ENCODE data around the gene RSKR. TPM values are rescaled to one million over a fixed set of nuclear protein-coding genes. Genes with fewer than 3 reads are reported as not detected.
"Not testable (repeated sequence)": the region's sequence is repeated elsewhere in the genome, so short reads cannot be mapped to it uniquely, and the experiment has no call there.

The RSKR gene, protein sequence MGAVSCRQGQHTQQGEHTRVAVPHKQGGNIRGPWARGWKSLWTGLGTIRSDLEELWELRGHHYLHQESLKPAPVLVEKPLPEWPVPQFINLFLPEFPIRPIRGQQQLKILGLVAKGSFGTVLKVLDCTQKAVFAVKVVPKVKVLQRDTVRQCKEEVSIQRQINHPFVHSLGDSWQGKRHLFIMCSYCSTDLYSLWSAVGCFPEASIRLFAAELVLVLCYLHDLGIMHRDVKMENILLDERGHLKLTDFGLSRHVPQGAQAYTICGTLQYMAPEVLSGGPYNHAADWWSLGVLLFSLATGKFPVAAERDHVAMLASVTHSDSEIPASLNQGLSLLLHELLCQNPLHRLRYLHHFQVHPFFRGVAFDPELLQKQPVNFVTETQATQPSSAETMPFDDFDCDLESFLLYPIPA
- total RNA-seq: 1 to 10 TPM; 2.3 to 4.2 (median 4.1) TPM

DNA sequence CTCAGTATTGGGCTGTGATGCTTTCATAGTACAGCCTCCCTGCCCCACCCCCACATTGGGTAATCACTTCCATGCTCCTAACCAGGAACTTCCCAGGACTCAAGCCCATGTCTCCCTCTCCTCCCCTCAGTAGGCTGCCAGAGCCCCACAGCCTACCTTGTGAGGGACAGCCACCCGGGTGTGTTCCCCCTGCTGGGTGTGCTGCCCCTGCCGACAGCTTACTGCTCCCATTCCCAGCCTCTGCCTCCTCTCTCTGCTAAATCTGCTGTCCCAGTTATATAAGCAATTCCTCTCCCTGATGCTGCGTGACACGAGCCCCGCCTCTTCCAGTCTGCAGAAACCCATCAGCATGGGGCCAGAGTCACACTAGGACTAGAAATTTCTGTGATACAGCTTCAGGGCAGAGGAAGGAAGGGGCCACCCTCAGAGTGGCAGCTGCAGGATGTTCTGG, at the start of gene RSKR:
Gene RSKR (minus strand): TSS at position 255 of the 451 bp plus-strand sequence. CDS start 24 bp downstream, at position 231.
- H3K36me3 ChIP-seq: peaks cover 46 to 67% (median 59%) of the 10 kb centered on the region in 4 donors
- H3K9me3 ChIP-seq: no peaks in the 10 kb centered on the region
- WGBS: 83% methylated on average over 5 of the region's 5 CpGs
- TF ChIP-seq POLR2AphosphoS5 (IDR thresholded peaks at IDR 0.05): no peak
- TF ChIP-seq EP300 (IDR thresholded peaks at IDR 0.05): no peak
- TF ChIP-seq, protein P1, sequence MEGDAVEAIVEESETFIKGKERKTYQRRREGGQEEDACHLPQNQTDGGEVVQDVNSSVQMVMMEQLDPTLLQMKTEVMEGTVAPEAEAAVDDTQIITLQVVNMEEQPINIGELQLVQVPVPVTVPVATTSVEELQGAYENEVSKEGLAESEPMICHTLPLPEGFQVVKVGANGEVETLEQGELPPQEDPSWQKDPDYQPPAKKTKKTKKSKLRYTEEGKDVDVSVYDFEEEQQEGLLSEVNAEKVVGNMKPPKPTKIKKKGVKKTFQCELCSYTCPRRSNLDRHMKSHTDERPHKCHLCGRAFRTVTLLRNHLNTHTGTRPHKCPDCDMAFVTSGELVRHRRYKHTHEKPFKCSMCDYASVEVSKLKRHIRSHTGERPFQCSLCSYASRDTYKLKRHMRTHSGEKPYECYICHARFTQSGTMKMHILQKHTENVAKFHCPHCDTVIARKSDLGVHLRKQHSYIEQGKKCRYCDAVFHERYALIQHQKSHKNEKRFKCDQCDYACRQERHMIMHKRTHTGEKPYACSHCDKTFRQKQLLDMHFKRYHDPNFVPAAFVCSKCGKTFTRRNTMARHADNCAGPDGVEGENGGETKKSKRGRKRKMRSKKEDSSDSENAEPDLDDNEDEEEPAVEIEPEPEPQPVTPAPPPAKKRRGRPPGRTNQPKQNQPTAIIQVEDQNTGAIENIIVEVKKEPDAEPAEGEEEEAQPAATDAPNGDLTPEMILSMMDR (IDR thresholded peaks at IDR 0.05): no peak
- no peak for TF ChIP-seq POLR2A (IDR thresholded peaks at IDR 0.05; ENCODE audit: low read depth)
- no peaks in the 10 kb centered on the region for H3K27me3 ChIP-seq
- no peak within 1 kb of the TSS for H3K27ac ChIP-seq (replicated peaks in 1 of 4)
- intact Hi-C loops (cut with DNase I): loop anchor here (2.0 to 5.0 kb wide), 2 partner anchors 67 to 119 kb away; no protein-coding TSS in a partner anchor
- H3K4me3 ChIP-seq: no peak within 1 kb of the TSS
- DNase-seq (ENCODE audit: extremely low spot score): no peak
- H3K4me1 ChIP-seq: no peaks in the 10 kb centered on the region

DNA sequence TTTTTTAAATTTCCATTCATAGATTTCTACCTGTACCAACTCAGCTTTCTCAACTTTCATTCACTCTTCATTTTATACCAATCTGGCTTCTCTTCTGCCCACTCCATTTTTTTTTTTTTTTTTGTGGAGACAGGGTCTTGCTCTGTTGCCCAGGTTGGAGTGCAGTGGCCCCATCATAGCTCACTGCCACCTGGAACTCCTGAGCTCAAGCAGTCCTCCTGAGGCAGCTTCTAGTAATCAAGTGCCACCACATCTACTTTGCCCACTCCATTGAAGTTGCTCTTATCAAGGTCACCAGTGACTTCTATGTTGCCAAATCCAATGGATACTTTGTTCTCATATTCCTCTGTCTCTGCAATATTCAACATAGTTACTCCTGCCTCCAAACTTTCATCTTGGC, 49.7 kb upstream of the RSKR start:
- Histone ChIP-seq H3K27me3 (no peaks in the 10 kb centered on the region), H3K4me1 (peaks cover 26 to 77% (median 61%) of the 10 kb centered on the region in 4 donors), H3K9me3 (no peaks in the 10 kb centered on the region), H3K27ac (replicated peaks in 1 of 4) (peak overlapping the region in 1 of 4 donors; percentile 99), H3K36me3 (peaks cover 10 to 51% (median 24%) of the 10 kb centered on the region in 4 donors), H3K4me3 (no peak overlapping the region)
- TF ChIP-seq POLR2AphosphoS5 (IDR thresholded peaks at IDR 0.05): no peak
- no peak for TF ChIP-seq EP300 (IDR thresholded peaks at IDR 0.05)
- TF ChIP-seq, protein P1 (IDR thresholded peaks at IDR 0.05): no peak
- TF ChIP-seq POLR2A (IDR thresholded peaks at IDR 0.05; ENCODE audit: low read depth): no peak
- intact Hi-C loops (cut with DNase I): loop anchor here (5.0 kb wide), 1 partner anchor 44 kb away; no protein-coding TSS in a partner anchor
- no peak for DNase-seq (ENCODE audit: extremely low spot score)

DNA sequence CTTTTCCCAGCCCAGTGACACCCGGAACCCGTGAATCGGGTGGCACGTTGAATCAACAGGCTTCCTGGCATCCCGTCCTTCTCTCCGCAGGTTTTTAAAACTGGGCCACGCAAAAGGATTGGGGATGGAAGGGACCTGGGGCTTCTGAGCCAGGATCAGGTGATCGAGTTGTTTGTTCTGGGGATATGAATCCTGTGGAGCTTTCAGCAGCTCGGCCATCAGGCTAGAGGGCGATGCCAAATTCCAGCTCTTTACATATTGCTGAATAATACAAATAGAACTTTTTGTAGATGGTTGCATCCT, 48.5 kb upstream of the RSKR start:
- Histone ChIP-seq H3K4me1 (peaks cover 26 to 65% (median 52%) of the 10 kb centered on the region in 4 donors), H3K36me3 (peaks cover 18 to 55% (median 29%) of the 10 kb centered on the region in 4 donors), H3K27me3 (no peaks in the 10 kb centered on the region), H3K9me3 (no peaks in the 10 kb centered on the region), H3K27ac (replicated peaks in 1 of 4) (peak overlapping the region; percentile 95 to 99 (median 96)), H3K4me3 (peak overlapping the region; percentile 76 to 83 (median 80))
- no peak for TF ChIP-seq POLR2A (IDR thresholded peaks at IDR 0.05; ENCODE audit: low read depth)
- TF ChIP-seq POLR2AphosphoS5 (IDR thresholded peaks at IDR 0.05): no peak
- TF ChIP-seq, protein P1 (IDR thresholded peaks at IDR 0.05): no peak
- no peak for TF ChIP-seq EP300 (IDR thresholded peaks at IDR 0.05)
- intact Hi-C loops (cut with DNase I): loop anchor here (5.0 kb wide), 1 partner anchor 45 kb away; no protein-coding TSS in a partner anchor
- 2% methylated on average over 10 of the region's 10 CpGs for WGBS
- no peak for DNase-seq (ENCODE audit: extremely low spot score)

DNA sequence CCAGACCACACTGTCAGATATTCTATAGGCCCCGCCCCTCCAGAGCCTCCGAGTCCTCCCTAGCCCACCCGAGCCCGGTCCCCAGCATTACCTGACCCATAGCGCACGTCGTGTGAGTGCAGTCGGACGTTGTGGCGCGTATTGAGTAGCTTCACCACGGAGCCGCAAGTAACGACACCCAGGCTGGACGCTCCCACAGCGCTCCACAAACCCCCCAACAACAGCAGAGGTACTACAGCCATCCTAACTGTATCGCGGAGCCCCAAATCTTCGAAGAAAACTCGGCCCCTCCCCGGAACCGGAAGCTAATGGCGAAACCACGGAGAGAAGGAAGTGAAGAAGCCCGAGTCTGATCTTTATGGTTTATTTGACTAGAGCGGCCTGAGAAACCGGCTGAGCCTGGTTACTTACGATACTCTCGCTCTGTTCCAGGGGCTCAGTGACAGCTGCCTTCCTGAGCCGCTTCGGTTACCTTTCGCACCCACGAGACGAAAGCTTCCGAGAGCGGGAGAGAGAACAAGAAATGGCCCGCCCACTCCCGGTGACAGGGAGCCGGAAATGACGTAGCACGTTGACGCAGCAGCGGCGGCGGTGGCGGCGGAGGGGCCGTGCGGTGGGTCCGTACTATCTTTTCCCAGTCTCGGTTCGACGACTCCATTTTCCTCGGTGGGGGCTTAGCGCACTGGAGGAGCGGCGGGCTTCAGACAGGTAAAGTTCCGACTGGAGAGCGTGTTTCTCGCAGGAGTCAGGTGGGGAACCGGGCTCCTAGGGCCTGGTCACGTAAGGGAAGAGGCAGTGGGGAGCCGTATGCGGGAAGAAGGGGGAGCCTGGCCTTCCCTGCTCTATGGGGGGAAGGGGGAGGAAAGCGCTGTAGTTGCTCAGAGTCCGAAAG, 47.9 kb upstream of the RSKR start, which contains the start of the genes SDF2 and SUPT6H:
Gene SDF2 (minus strand): TSS at position 272 of the 892 bp plus-strand sequence. CDS start 30 bp downstream, at position 242.
Gene SUPT6H (plus strand): TSS at position 571 of the 892 bp plus-strand sequence. CDS start 11,197 bp downstream, outside the sequence.
- intact Hi-C loops (cut with DNase I): loop anchor here (5.0 kb wide), 1 partner anchor 45 kb away; no protein-coding TSS in a partner anchor
- peak within 1 kb of the TSS; percentile 76 to 83 (median 80) for H3K4me3 ChIP-seq
- WGBS: under 1% methylated on average over 33 of the region's 66 CpGs

DNA sequence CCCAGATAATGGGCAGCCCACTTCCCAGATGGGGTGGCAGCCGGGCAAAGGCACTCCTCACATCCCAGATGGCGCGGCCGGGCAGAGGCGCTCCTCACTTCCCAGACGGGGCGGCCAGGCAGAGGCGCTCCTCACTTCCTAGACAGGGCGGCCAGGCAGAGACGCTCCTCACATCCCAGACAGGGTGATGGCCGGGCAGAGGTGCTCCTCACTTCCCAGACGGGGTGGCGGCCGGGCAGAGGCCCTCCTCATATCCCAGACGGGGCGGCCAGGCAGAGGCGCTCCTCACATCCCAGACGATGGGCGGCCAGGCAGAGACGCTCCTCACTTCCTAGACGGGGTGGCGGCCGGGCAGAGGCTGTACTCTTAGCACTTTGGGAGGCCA, 45.5 kb upstream of the RSKR start:
- intact Hi-C loops (cut with DNase I); DNase-seq (ENCODE audit: extremely low spot score); H3K27me3 ChIP-seq; H3K27ac ChIP-seq (replicated peaks in 1 of 4); H3K9me3 ChIP-seq; H3K4me3 ChIP-seq: not testable (repeated sequence)
- H3K36me3 ChIP-seq: peaks cover 25 to 62% (median 42%) of the 10 kb centered on the region in 4 donors
- 100% methylated on average over 6 of the region's 23 CpGs for WGBS
- peaks cover 26 to 43% (median 36%) of the 10 kb centered on the region in 4 donors for H3K4me1 ChIP-seq

More for the DNA sequence above, 47.9 kb upstream of the RSKR start, which contains the start of the genes SDF2 and SUPT6H:
- Histone ChIP-seq H3K4me1 (peaks cover 26 to 65% (median 51%) of the 10 kb centered on the region in 4 donors), H3K27ac (replicated peaks in 1 of 4) (peak within 1 kb of the TSS; percentile 95 to 99 (median 96)), H3K36me3 (peaks cover 20 to 58% (median 34%) of the 10 kb centered on the region in 4 donors), H3K9me3 (no peaks in the 10 kb centered on the region), H3K27me3 (no peaks in the 10 kb centered on the region)
- TF ChIP-seq POLR2A (IDR thresholded peaks at IDR 0.05; ENCODE audit: low read depth) (peak; percentile 96), EP300 (IDR thresholded peaks at IDR 0.05) (no peak), POLR2AphosphoS5 (IDR thresholded peaks at IDR 0.05) (peak; percentile 96 to 98)
- TF ChIP-seq, protein P1 (IDR thresholded peaks at IDR 0.05): no peak
- peak; percentile 99 for DNase-seq (ENCODE audit: extremely low spot score)

DNA sequence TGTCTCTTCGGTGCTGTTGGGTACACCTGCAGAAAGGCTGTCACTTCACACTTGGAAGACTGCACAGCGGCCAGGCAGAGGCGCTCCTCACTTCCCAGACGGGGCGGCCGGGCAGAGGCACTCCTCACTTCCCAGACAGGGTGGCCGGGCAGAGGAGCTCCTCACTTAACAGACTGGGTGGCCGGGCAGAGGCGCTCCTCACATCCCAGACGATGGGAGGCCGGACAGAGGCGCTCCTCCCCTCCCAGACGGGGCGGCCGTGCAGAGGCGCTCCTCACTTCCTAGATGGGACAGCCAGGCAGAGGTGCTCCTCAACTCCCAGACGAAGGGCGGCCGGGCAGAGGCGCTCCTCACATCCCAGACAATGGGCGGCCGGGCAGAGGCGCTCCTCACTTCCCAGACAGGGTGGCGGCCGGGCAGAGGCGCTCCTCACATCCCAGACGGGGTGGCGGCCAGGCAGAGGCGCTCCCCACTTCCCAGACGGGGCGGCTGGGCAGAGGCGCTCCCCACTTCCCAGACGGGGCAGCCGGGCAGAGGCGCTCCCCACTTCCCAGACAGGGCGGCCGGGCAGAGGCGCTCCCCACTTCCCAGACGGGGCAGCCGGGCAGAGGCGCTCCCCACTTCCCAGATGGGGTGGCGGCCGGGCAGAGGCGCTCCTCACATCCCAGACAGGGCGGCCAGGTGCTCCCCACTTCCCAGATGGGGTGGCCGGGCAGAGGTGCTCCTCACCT, 44.9 kb upstream of the RSKR start:
- H3K27me3 ChIP-seq; H3K9me3 ChIP-seq; DNase-seq (ENCODE audit: extremely low spot score); H3K27ac ChIP-seq (replicated peaks in 1 of 4); intact Hi-C loops (cut with DNase I); H3K4me3 ChIP-seq: not testable (repeated sequence)
- 95% methylated on average over 39 of the region's 46 CpGs for WGBS
- H3K36me3 ChIP-seq: peaks cover 25 to 62% (median 44%) of the 10 kb centered on the region in 4 donors
- peaks cover 22 to 37% (median 31%) of the 10 kb centered on the region in 4 donors for H3K4me1 ChIP-seq

All from esophagus muscularis mucosa (tissue), 4 donors.